Ectodermal cell (in vitro differentiated cells): ENCODE measurements around the gene HPX.
A peak's percentile ranks its signal among the peaks of the same experiment; 100 is the strongest.
"Not testable (repeated sequence)": the region's sequence is repeated elsewhere in the genome, so short reads cannot be mapped to it uniquely, and the experiment has no call there.

Experiments used
- H3K27ac ChIP-seq: 2 replicates; pipeline ENCODE4 v1.7.0; 2013; ENCODE audit warnings: mild to moderate bottlenecking, low read depth, low read length; ENCODE audit not compliant: insufficient read depth, poor library complexity, severe bottlenecking
- H3K27me3 ChIP-seq: 2 replicates; pipeline ENCODE4 v1.7.0; 2013; ENCODE audit warnings: mild to moderate bottlenecking, low read length; ENCODE audit not compliant: insufficient read depth, control insufficient read depth, poor library complexity, severe bottlenecking
- H3K36me3 ChIP-seq: one replicate; pipeline ENCODE4 v1.7.0; 2013; ENCODE audit warnings: low read length; ENCODE audit not compliant: control insufficient read depth, insufficient read depth
- H3K4me1 ChIP-seq: one replicate; pipeline ENCODE4 v1.7.0; 2013; ENCODE audit warnings: low read length; ENCODE audit not compliant: control insufficient read depth, insufficient read depth
- H3K4me3 ChIP-seq: 2 replicates; pipeline ENCODE4 v1.7.0; 2013; ENCODE audit warnings: low read depth, low read length, control low read depth; ENCODE audit not compliant: insufficient read depth
- H3K9me3 ChIP-seq: 2 replicates; pipeline ENCODE4 v1.7.0; 2013; ENCODE audit warnings: mild to moderate bottlenecking, low read length, moderate library complexity; ENCODE audit not compliant: control insufficient read depth
- WGBS, 2 experiments: methylation state at CpG; one replicate each; pipeline ENCODE4 v1.1.7; 2013; ENCODE audit warnings: missing lambda C conversion rate in 2 of 2; 5-methylcytosine and 5-hydroxymethylcytosine counted together

Gene HPX

GRCh38 chr11:6393989-6394670 is 46.7 kb downstream of the HPX start:
- Histone ChIP-seq H3K27me3 (no peaks in the 10 kb centered on the region), H3K4me3 (no peak overlapping the region), H3K9me3 (no peaks in the 10 kb centered on the region), H3K36me3 (no peaks in the 10 kb centered on the region), H3K27ac (no peak overlapping the region), H3K4me1 (peaks cover 12% of the 10 kb centered on the region)
- 93% methylated on average over 16 of the region's 16 CpGs for WGBS, 2 experiments

- not testable (repeated sequence) for H3K27ac ChIP-seq, H3K4me3 ChIP-seq, H3K36me3 ChIP-seq, H3K27me3 ChIP-seq, H3K9me3 ChIP-seq
- peaks cover 22% of the 10 kb centered on the region for H3K4me1 ChIP-seq
- 93% methylated on average over 3 of the region's 4 CpGs; no CpG with 5 or more reads in 1 of the 2 experiments for WGBS, 2 experiments
Measured at GRCh38 chr11:6392251-6392650, 48.5 kb downstream of the HPX start.

DNA sequence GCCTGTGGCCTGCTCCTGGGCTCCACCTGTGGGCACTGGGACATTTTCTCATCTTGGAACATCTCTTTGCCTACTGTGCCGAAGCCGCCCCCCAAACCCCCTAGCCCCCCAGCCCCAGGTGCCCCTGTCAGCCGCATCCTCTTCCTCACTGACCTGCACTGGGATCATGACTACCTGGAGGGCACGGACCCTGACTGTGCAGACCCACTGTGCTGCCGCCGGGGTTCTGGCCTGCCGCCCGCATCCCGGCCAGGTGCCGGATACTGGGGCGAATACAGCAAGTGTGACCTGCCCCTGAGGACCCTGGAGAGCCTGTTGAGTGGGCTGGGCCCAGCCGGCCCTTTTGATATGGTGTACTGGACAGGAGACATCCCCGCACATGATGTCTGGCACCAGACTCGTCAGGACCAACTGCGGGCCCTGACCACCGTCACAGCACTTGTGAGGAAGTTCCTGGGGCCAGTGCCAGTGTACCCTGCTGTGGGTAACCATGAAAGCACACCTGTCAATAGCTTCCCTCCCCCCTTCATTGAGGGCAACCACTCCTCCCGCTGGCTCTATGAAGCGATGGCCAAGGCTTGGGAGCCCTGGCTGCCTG is 49.2 kb downstream of the HPX start:
- H3K27ac ChIP-seq: no peak overlapping the region
- no peaks in the 10 kb centered on the region for H3K36me3 ChIP-seq
- no peaks in the 10 kb centered on the region for H3K27me3 ChIP-seq
- peaks cover 22% of the 10 kb centered on the region for H3K4me1 ChIP-seq
- WGBS, 2 experiments: 95 to 96% methylated on average over 18 of the region's 18 CpGs
- H3K9me3 ChIP-seq: no peaks in the 10 kb centered on the region
- H3K4me3 ChIP-seq: no peak overlapping the region

GRCh38 chr11:6390718-6391469 is 49.9 kb downstream of the HPX start:
- peaks cover 22% of the 10 kb centered on the region for H3K4me1 ChIP-seq
- 51 to 55% methylated on average over 19 of the region's 19 CpGs for WGBS, 2 experiments
- no peaks in the 10 kb centered on the region for H3K36me3 ChIP-seq
- no peaks in the 10 kb centered on the region for H3K27me3 ChIP-seq
- peak overlapping the region; percentile 69 for H3K4me3 ChIP-seq
- no peak overlapping the region for H3K27ac ChIP-seq
- no peaks in the 10 kb centered on the region for H3K9me3 ChIP-seq

DNA sequence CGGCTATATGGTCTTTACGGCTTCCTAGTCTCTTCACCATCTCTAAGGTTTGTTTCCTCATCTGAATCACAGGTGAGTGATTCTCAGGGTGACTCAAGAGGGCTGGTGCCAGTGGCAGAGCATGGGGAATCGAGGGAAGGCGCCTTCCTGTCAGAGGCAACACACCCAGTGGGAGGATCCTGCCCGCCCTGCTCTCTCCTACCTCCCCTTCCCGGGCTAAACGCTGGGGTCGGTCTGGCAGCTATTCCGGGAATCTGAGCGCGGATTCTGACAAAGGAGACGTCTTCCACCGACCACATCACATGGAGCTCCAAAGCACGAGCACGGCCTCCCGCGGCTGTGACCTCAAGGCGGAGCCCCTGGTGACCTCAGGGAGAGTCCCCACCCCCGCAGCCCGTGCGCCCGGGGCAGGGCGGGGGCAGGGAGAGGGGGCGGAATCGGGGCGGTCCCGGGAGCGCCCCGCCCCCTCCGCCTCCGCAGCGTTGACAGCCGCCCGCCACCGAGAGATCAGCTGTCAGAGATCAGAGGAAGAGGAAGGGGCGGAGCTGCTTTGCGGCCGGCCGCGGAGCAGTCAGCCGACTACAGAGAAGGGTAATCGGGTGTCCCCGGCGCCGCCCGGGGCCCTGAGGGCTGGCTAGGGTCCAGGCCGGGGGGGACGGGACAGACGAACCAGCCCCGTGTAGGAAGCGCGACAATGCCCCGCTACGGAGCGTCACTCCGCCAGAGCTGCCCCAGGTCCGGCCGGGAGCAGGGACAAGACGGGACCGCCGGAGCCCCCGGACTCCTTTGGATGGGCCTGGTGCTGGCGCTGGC is 50.7 kb downstream of the HPX start, which contains the start of gene SMPD1:
TSS of gene SMPD1 (plus strand) at position 570 of the 813 bp plus-strand sequence. CDS start at position 695, 125 bp downstream.
- 1% methylated on average over 63 of the region's 63 CpGs for WGBS, 2 experiments

GRCh38 chr11:6388748-6389147 is 52.0 kb downstream of the HPX start:
- Histone ChIP-seq H3K36me3 (no peaks in the 10 kb centered on the region), H3K9me3 (no peaks in the 10 kb centered on the region), H3K27me3 (no peaks in the 10 kb centered on the region), H3K27ac (no peak overlapping the region), H3K4me3 (no peak overlapping the region), H3K4me1 (peaks cover 22% of the 10 kb centered on the region)
- WGBS, 2 experiments: 94 to 95% methylated on average over 1 of the region's 1 CpG

More for the DNA sequence above, 50.7 kb downstream of the HPX start, which contains the start of gene SMPD1:
- Histone ChIP-seq H3K9me3 (no peaks in the 10 kb centered on the region), H3K27me3 (no peaks in the 10 kb centered on the region), H3K4me1 (peaks cover 22% of the 10 kb centered on the region), H3K36me3 (no peaks in the 10 kb centered on the region), H3K4me3 (peak within 1 kb of the TSS; percentile 69), H3K27ac (peak within 1 kb of the TSS; percentile 61)

DNA sequence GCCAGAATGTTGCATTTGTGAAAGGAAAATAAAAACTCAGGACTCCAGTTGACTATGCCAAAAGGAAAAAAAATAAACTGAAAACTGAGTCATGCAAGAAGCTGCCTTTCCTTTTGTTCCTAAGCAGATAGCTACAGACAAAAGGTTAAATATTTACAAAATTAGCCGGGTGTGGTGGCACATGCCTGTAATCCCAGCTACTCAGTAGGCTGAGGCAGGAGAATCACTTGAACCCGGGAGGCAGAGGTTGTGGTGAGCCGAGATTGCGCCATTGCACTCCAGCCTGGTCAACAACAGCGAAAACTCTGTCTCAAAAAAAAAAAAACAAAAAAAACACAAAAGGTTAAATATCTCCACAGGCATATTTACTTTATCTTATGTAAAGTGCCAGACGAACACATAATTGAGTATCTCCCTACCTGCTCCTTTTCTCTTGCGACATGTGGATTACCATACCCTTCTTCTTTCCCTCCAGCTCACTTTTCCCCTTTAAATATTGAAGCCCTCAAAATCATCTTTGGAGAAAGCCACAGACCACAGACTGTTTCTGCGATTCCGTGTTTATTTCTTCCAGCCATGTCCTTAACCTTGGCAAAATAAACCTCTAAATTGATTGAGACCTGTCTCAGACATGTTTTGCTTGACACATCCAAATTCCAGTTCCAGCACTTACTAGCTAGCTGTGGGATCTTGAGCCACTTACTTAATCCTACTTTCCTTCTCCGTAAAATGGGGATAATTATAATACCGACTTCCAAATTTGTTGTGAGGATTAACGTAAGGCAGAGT is 52.8 kb downstream of the HPX start:
- 91 to 93% methylated on average over 12 of the region's 12 CpGs for WGBS, 2 experiments
- H3K9me3 ChIP-seq: no peaks in the 10 kb centered on the region
- H3K27ac ChIP-seq: no peak overlapping the region
- H3K36me3 ChIP-seq: no peaks in the 10 kb centered on the region
- H3K4me3 ChIP-seq: no peak overlapping the region
- peaks cover 22% of the 10 kb centered on the region for H3K4me1 ChIP-seq
- H3K27me3 ChIP-seq: no peaks in the 10 kb centered on the region

GRCh38 chr11:6385046-6385777 is 55.6 kb downstream of the HPX start:
- 72 to 73% methylated on average over 7 of the region's 7 CpGs for WGBS, 2 experiments
- Histone ChIP-seq H3K9me3 (no peaks in the 10 kb centered on the region), H3K4me1 (peaks cover 17% of the 10 kb centered on the region), H3K36me3 (no peaks in the 10 kb centered on the region), H3K4me3 (no peak overlapping the region), H3K27me3 (no peaks in the 10 kb centered on the region), H3K27ac (no peak overlapping the region)
